ENCODE data around the gene ITPK1. TPM values are rescaled to one million over a fixed set of nuclear protein-coding genes. Genes with fewer than 3 reads are reported as not detected.
"Not testable (repeated sequence)": the region's sequence is repeated elsewhere in the genome, so short reads cannot be mapped to it uniquely, and the experiment has no call there.

The ITPK1 gene
- polyA plus RNA-seq, 2 of the 4 experiments (the other 2 are of a cell fraction): 46.2 to 47.0 TPM

GRCh38 chr14:93142854-93143652 is 27.3 kb upstream of the ITPK1 start:
- POLR2A ChIA-PET: no interaction called here
- TF ChIP-seq RFX5 (IDR thresholded peaks at IDR 0.05) (no peak), HOXA7 (CRISPR knock-in tag; IDR thresholded peaks at IDR 0.05) (no peak), TP53 (CRISPR knock-in tag; IDR thresholded peaks at IDR 0.05) (no peak), USF2 (IDR thresholded peaks at IDR 0.05) (no peak)
- 68% methylated on average over 13 of the region's 13 CpGs for WGBS (ENCODE audit: missing lambda C conversion rate)
- no peak for FAIRE-seq
- Histone ChIP-seq H3K9me3 (no peaks in the 10 kb centered on the region), H3K4me1 (no peaks in the 10 kb centered on the region), H3K27ac (no peak overlapping the region), H3K4me3 (no peak overlapping the region), H3K4me2 (no peak overlapping the region)
- CTCF ChIA-PET: interaction anchor here (0.6 to 18.0 kb wide), 3 partner anchors 30 to 457 kb away, joined by 3 to 371 read pairs (median 16); partner anchors contain the start of gene ITPK1
- DNase-seq (ENCODE audit: low read depth in 1 of 2, low spot score in 1 of 2): no peak
- no peak for ATAC-seq

DNA sequence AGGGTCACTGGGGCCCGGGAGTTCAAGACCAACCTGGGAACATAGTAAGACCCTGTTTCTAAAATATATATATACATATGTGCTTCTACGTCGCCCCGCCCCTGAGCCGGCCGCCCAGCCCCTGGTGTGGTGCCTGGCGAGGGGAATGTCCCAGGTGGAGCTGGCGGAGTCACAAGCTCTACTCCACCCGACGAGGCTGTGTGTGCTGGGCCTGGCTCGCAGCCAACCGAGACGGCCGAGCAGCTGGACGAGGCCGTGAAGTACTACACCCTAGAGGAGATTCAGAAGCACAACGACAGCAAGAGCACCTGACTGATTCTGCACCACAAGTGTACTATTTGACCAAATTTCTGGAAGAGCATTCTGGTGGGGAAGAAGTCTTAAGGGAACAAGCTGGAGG is 22.1 kb upstream of the ITPK1 start:
- 48% methylated on average over 16 of the region's 17 CpGs for WGBS (ENCODE audit: missing lambda C conversion rate)
- no peak for FAIRE-seq
- peak in 1 of 2 experiments; percentile 48 for DNase-seq (ENCODE audit: low read depth in 1 of 2, low spot score in 1 of 2)

DNA sequence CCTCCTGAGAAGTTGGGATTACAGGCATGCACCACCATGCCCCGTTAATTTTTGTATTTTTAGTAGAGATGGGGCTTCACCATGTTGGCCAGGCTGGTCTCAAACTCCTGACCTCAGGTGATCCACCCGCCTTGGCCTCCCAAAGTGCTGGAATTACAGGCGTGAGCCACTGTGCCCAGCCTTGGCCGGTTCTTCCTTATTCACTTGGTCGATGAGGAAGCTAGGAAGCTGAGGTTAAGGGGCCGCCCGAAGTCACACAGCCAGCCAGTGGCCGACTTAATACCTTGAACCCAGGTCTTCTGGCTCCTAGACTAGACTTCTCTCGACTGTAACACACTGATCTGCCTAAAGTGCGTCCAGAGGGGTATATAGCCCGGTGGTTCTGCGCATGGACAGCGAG is 20.8 kb upstream of the ITPK1 start:
- POLR2A ChIA-PET; FAIRE-seq; DNase-seq (ENCODE audit: low read depth in 1 of 2, low spot score in 1 of 2): not testable (repeated sequence)

More for the DNA sequence above, 22.1 kb upstream of the ITPK1 start:
- H3K4me1 ChIP-seq: peaks cover 17% of the 10 kb centered on the region
- ChIA-PET POLR2A (interaction anchor here (1.3 to 1.5 kb wide), 2 partner anchors 23 to 25 kb away, joined by 3 read pairs; no protein-coding TSS in a partner anchor), CTCF (interaction anchor here (0.6 to 18.0 kb wide), 11 partner anchors 9 to 188 kb away, joined by 3 to 371 read pairs (median 3); partner anchors contain the start of genes GON7 and ITPK1)
- H3K27ac ChIP-seq: no peak overlapping the region
- ATAC-seq: peak; percentile 38 to 51; a peak in 3 of 6 replicates
- H3K4me3 ChIP-seq: no peak overlapping the region
- no peaks in the 10 kb centered on the region for H3K9me3 ChIP-seq
- TF ChIP-seq MAX (IDR thresholded peaks at IDR 0.05): no peak
- TF ChIP-seq, protein P1, sequence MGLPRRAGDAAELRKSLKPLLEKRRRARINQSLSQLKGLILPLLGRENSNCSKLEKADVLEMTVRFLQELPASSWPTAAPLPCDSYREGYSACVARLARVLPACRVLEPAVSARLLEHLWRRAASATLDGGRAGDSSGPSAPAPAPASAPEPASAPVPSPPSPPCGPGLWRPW (IDR thresholded peaks at IDR 0.05): no peak
- no peak overlapping the region for H3K4me2 ChIP-seq

DNA sequence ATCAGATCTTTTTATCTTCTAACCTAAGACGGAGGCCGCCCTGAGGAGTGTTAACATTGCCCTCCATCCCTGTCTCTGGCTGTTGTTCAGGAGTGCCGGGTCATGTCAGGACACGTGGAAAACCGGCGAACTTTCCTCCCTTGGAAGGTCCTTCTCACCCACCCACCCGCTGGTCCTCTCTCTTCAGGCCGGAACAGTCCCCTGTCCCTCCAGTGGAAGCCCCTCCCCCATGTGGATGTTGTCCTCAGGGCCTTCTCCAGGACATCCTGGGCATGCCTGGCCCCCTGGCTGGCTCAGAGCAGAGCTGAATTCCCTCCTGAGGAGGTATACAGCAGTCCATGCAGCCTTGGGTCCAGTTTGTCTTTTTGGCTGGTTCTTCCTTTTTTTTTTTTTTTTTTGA is 20.3 kb upstream of the ITPK1 start:
- H3K4me1 ChIP-seq: peaks cover 22% of the 10 kb centered on the region
- WGBS (ENCODE audit: missing lambda C conversion rate): 56% methylated on average over 8 of the region's 8 CpGs
- no peak for FAIRE-seq

More for the DNA sequence above, 20.8 kb upstream of the ITPK1 start:
- H3K27ac ChIP-seq, ATAC-seq, H3K9me3 ChIP-seq, H3K4me3 ChIP-seq, H3K4me2 ChIP-seq: not testable (repeated sequence)
- CTCF ChIA-PET: interaction anchor here (3.6 to 18.0 kb wide), 2 partner anchors 24 to 184 kb away, joined by 29 to 371 read pairs; partner anchors contain the start of gene ITPK1
- H3K4me1 ChIP-seq: peaks cover 17% of the 10 kb centered on the region
- 86% methylated on average over 13 of the region's 13 CpGs for WGBS (ENCODE audit: missing lambda C conversion rate)

More for the DNA sequence above, 20.3 kb upstream of the ITPK1 start:
- H3K4me3 ChIP-seq: no peak overlapping the region
- ChIA-PET CTCF (interaction anchor here (0.7 to 18.0 kb wide), 4 partner anchors 8 to 183 kb away, joined by 3 to 371 read pairs (median 30); partner anchors contain the start of genes GON7, ITPK1 and UBR7), POLR2A (no interaction called here)
- no peaks in the 10 kb centered on the region for H3K9me3 ChIP-seq
- ATAC-seq (no peak), DNase-seq (ENCODE audit: low read depth in 1 of 2, low spot score in 1 of 2) (no peak)
- H3K27ac ChIP-seq: peak overlapping the region; percentile 12 to 18; a peak in 3 of 6 replicates
- peak overlapping the region; percentile 46 for H3K4me2 ChIP-seq
- TF ChIP-seq CBX2 (IDR thresholded peaks at IDR 0.05; ENCODE audit: borderline replicate concordance, low read depth) (no peak), CBX8 (IDR thresholded peaks at IDR 0.05) (no peak), HMGXB4 (CRISPR knock-in tag; IDR thresholded peaks at IDR 0.05; ENCODE audit: borderline replicate concordance) (no peak), FOSB (CRISPR knock-in tag; IDR thresholded peaks at IDR 0.05) (no peak), RAD21 (conservative IDR thresholded peaks at IDR 0.05 in 1 of 2, IDR thresholded peaks at IDR 0.05 in 1 of 2) (no peak), USF2 (IDR thresholded peaks at IDR 0.05) (no peak), RCOR1 (IDR thresholded peaks at IDR 0.05; ENCODE audit: low read depth, low read length) (no peak), KDM1A (IDR thresholded peaks at IDR 0.05; ENCODE audit: low read depth) (no peak), GATA3 (IDR thresholded peaks at IDR 0.05; ENCODE audit: borderline replicate concordance) (no peak)
